ENCODE results near the gene GPALPP1.

- no peak for TF ChIP-seq POLR2AphosphoS5 (IDR thresholded peaks at IDR 0.05)
- no peak for TF ChIP-seq CTCF (IDR thresholded peaks at IDR 0.05)
These were observed 18.5 kb downstream of the GPALPP1 start for GRCh38 chr13:45007823-45008222.

Data from prostate gland (tissue), 2 donors.